Right renal pelvis (tissue), 4 donors: Measurements from ENCODE around the gene UVRAG. TPM values are rescaled to one million over a fixed set of nuclear protein-coding genes. Genes with fewer than 3 reads are reported as not detected.

ENCODE experiments used
- DNase-seq, 4 donors: peaks; one replicate each; pipeline ENCODE4 v3.0.0-alpha.2; 2013; ENCODE audit warnings: low read depth in 4 of 4, low spot score in 3 of 4, missing footprints in 1 of 4
- polyA plus RNA-seq, 4 donors: library from polyadenylated mRNA; unstranded; fragments of 120-200 nt; gene quantifications; one replicate each; pipeline ENCODE4 v1.2.1, GENCODE V29; 2013; ENCODE audit not compliant: insufficient read length in 4 of 4

The UVRAG gene
- polyA plus RNA-seq, 4 donors = 17.3 to 20.2 (median 18.0) TPM

DNA sequence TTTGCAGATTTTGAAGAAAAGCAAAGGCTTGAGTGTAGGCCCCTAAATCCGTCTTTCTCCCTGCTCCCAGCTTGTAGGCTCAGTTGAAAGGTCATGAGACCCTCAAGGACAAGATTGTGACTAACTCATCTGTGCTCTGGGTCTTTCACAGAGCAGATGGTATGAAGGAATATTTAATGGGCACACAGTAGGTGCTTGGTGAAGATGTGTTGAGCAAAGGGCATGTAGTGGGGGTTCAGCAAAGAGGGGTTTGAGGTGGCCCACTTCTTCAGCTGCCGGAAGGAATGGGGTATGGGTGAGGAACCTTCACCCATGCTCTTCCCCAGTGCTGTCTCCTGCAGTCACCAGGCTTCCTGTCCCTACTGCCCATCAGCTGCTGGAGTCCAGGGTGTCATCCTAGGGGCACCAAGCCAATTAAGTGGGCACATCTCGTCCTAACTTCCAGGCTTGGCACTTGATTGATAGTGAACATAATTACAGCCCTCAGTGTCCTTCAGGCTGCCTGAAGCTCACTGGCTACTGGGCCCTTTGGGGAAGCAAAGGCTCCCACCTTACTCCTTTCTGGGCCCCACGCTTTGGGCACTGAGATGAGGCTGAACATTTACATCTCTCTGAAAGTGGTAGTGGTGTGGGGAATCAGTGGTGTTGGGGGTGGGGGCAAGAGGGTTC, 31.5 kb upstream of the UVRAG start:
- DNase-seq = no peak

DNA sequence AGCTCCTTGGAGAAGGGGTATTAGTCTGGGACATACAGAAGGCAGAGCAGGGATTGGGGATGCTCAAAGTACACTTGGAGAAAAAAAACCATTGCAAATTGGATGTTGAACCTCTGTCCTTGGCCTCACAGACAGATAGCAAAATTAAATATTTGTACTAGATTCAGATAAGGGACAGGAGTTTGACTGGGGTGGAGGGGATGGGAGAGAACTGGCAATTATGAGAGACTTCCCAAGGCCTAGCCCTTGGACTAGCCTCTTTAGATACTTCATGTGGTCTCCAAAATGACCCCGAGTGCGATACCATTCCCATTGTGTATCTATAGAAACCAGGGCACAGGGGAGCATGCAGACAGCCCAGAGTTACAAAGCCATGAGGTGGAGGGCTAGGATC, 30.9 kb upstream of the UVRAG start:
- DNase-seq = no peak

DNA sequence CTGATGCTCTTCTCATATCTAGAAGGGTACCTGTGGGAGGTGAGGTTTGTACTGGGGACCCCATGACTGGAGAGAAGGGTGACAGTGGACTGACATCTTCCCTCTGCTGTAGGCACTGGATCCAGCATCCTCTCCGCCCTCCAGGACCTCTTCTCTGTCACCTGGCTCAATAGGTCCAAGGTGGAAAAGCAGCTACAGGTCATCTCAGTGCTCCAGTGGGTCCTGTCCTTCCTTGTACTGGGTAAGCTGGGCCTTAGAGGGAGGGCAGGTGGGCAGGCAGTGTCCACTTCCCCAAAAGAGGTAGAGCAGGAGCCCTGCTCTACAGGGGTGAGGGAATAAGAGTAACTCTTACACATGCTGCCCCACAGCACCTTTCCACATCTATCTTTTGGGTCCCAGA, 30.5 kb upstream of the UVRAG start:
- DNase-seq = no peak

DNA sequence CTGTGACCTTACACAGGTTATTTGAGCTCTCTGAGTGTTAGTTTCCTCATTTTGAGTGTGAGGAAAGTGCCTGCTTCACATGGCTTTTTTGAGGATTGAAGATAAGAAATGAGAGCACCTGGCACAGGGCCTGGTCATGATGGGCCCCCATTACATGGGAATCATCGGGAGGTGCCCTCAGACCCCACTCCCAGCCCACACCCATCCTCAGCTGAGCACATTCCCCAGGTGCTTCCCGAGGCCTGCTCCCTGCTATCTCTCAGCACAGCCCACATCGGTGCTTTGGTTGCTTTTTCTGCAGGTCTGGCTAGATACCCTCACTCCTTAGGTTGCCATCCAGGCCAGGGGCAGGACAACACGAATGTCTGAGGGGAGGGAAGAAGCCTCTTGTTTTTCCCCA, 29.8 kb upstream of the UVRAG start:
- no peak for DNase-seq

DNA sequence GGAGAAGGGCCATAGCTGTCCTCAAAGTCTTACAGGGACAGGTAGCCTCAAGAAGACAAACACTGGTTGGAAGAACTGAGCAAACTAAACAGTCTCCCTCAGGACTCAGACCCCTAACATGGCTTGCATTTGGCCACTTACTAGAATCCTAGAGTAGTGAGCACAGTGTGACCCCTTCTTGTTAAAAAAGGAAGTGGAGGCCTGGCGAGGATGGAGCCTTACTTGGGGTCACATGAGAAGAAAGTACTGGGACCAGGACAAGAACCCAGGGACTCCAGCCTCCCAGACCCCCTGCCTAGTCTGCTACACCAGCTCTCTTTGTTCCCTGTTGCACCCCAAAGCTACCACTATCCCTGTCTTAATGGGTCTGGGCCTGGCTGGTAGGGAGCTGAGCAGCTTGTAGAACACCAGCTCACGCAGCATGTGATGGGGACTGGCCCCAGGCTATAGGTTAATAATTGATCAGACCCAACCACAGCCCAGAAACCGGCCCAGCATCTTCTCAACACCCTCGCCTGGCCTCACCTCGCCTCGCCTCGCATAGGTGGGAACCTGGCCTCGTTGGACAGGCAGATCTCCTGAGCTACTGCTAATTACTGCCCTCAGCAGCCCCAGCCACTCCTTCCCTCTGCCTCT, 28.8 kb upstream of the UVRAG start:
- peak in 3 of 4 donors; percentile 43 to 60 (median 49) for DNase-seq

DNA sequence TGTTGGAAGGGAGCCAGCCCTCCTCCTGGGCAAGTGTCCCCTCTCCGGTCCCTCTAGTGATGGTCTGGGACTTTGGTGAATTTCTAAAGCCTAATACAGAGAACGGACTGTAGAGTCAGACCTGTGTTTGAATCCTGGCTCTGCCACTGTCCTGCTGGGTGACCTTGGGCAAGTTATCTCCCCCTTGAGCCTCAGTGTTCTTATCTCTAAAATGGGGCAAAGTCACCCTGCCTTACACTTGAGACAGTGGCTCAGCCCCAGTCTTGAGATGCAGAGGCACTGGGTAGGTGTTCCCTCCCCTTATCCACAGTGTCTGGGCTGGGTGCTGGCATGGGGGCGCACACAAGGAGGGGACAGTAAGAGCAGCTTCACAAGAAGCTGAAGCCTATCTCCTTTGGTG, 25.5 kb upstream of the UVRAG start:
- DNase-seq = no peak

DNA sequence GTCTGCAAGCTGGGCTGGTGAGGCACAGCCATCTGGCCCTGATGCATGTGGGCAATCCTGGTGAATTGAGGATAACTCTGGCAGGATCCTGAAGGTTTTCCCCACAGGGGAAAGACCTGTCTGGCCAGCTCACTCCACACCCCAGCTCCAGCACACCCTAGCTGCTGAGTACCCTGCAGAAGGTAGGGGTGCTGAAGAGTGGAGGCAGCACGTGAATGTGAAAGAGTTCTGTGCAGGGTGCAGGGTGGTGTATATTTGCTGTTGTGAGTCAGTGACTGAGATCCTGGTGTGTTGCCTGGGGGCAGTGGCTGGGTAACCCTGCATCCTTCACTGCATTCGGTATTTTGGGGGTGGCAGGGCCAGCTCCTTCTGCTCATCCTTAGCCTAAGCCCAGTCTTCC, 24.0 kb upstream of the UVRAG start:
- DNase-seq = no peak

DNA sequence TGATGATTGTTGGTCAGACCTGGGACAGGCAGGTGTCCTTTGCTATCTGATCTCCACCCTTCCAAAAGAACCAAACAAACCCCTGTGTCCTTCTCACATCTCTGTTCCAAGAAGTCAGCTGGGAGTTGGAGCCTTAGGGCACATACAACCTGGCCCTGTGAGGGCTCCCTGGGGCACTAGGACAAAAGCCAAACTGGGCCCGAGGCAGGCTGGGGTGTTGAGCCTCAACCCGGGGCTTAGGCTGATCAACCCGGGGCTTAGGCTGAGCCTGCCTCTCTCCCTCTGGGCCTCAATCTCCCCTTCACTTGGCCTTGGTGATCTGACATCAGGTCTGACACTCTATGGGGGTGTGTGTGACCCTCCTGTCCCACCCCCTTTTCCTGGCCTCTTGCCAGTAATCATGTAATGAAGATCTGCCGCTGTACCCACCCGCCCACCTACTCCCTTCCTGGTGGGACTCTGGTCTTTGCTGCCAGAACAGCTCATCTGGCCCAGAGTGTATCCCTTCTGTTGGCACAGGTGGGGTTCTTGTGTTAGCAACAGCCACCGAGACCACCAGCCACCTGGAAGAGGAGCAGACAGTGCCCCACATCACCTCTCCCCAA, 22.8 kb upstream of the UVRAG start:
- no peak for DNase-seq

DNA sequence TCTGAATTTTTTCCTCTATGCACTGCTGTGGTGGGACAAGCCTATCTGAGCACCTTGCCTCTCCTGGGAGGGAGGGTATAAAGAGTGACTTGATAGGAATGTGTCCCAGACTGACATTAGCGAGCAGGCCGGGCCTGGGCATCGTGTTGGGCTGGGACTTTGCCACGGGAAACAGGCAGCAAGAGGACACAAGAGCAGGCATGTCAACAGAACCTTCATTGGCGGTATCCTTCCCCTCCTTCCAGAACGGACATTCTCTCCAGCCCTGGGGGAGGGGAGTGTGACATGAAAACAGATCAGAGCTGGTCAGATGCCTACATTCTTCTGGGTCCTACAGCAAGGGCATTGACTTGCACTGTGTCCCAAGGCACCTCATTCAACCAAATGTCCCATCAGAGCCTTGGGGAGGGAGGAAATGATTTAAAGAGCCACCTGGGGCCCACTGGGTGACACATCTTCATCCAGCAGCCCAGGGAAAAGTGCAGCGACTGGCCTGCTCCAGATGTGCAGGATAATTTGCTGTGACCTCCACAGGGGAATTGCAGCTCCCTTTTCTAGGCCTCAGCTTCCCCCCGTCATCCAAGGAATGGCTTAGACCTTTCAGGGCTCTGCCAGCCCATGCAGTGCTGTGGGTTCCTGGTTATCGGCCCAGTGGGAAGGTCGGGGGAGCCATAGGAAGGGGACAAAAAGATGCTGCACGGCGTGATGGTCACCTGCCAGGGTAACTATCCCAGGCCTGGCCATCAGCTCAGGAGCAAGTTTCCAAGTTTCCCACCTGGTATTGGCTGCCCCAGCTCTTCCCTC, 21.8 kb upstream of the UVRAG start:
- no peak for DNase-seq

DNA sequence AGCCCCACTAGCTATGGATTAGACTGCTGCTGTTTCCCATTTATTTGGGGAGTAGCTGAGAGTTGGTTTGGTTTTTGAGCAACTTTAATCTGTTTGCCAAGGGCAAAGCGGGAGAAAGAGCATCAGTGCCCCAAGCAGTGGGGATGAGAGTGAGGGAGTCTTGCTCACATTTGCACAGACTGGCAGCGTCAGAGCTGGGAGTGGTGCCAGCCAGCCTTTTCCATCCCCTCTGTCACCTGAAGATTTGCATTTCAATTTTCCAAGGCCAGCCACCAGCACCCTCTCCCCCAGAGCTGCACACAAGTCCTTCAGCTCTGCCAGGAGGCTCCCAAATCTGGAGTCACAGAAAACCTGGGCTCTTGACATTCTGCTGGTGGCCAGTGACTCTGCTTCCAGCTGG, 21.0 kb upstream of the UVRAG start:
- no peak for DNase-seq

DNA sequence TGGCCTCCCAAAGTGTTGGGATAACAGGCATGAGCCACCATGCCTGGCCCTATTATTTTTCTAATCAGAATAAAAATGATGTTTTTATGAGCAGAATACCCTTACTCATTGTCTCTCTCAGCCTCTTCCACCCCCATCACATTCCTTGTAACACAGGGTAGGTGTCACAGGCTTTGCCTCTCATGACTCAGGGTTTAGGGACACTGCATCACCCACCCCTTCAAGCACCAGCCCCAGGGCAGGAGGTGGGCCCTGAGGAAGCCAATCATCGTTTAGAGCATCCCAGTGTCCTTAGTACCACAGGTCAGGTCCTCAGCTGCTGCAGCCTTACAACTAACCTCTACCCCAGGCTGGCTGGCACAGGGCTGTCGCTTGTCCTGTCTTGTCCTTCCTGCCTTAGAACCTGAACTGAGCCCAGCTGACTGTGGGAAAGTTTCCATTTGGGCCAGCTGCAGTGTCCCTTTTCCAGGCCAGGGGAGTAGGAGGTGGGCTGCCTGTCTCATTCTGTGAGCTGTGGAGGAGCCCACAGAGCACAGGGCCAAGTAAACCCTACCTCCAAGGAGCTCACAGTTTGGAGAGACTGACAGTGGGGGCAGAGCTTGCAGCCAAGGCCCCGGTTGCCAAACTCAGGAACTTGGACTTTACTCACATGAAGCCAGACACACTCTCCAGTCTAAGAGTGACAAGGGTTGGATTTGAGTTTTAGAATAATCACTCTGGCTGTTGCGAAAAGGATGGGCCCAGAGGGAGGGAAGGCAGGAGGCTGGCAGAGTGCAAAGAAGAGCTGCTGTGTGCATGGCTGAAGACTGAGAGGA, 19.5 kb upstream of the UVRAG start:
- DNase-seq = no peak

DNA sequence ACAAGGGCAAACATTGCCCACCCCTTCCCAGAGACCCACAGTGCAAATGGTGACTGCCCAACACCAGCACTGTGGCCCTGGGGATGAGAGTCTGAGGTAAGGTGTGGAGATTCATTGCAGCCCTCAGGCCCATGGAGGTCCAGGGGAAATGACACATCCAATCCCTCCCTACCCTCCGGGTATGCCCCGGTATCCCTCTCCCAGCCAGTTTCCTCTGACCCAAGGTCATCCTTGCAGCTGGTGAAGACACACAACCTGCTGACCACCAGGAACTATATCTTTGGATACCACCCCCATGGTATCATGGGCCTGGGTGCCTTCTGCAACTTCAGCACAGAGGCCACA, 18.9 kb upstream of the UVRAG start:
- DNase-seq = no peak

DNA sequence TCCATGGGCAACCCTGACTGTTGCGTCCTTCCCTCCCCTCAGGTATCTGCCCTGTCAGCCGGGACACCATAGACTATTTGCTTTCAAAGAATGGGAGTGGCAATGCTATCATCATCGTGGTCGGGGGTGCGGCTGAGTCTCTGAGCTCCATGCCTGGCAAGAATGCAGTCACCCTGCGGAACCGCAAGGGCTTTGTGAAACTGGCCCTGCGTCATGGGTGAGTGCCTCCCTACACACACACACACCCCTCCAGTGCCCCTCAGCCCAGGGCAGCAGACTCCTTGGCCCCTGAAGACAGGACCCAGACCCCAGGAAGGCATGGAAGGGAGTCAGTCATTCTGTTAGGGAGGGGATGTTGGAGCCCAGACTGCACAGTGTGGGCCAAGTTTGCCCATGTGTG, 17.9 kb upstream of the UVRAG start:
- no peak for DNase-seq

DNA sequence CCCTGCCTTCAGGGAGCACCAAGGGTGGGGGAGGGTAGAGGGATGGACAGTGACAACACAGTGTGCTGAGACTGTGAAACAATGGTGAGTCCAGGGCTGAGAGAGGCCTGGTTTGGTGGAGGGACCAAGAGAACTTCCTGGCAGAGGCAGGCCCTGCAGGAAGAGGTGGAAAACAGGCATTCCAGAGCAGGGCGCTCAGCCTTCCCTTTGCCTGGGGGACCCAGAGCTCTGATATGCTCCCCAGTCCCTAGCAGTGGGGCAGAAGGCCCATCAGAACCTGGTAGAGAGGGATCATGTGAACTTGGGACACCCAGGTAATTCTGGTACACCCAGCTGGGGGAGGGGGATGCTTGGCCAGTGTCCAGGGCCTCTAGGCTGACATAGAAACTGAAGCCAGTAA, 17.2 kb upstream of the UVRAG start:
- no peak for DNase-seq

DNA sequence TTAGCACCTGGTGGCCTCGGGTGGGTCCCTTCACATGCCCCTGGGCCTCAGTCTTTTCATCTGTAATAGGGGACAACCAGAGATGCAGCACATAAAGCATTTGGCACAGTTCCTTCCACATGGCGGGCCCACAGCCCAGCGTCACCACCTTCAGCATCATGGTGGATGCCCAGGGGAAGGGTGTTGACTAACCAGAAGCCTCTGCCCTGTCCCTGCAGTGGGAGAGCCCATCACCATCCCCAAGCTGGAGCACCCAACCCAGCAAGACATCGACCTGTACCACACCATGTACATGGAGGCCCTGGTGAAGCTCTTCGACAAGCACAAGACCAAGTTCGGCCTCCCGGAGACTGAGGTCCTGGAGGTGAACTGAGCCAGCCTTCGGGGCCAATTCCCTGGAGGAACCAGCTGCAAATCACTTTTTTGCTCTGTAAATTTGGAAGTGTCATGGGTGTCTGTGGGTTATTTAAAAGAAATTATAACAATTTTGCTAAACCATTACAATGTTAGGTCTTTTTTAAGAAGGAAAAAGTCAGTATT, 14.8 kb upstream of the UVRAG start:
- no peak for DNase-seq

DNA sequence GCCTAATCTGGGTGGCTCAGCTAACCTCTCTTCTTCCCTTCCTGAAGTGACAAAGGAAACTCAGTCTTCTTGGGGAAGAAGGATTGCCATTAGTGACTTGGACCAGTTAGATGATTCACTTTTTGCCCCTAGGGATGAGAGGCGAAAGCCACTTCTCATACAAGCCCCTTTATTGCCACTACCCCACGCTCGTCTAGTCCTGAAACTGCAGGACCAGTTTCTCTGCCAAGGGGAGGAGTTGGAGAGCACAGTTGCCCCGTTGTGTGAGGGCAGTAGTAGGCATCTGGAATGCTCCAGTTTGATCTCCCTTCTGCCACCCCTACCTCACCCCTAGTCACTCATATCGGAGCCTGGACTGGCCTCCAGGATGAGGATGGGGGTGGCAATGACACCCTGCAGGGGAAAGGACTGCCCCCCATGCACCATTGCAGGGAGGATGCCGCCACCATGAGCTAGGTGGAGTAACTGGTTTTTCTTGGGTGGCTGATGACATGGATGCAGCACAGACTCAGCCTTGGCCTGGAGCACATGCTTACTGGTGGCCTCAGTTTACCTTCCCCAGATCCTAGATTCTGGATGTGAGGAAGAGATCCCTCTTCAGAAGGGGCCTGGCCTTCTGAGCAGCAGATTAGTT, 14.2 kb upstream of the UVRAG start:
- no peak for DNase-seq

DNA sequence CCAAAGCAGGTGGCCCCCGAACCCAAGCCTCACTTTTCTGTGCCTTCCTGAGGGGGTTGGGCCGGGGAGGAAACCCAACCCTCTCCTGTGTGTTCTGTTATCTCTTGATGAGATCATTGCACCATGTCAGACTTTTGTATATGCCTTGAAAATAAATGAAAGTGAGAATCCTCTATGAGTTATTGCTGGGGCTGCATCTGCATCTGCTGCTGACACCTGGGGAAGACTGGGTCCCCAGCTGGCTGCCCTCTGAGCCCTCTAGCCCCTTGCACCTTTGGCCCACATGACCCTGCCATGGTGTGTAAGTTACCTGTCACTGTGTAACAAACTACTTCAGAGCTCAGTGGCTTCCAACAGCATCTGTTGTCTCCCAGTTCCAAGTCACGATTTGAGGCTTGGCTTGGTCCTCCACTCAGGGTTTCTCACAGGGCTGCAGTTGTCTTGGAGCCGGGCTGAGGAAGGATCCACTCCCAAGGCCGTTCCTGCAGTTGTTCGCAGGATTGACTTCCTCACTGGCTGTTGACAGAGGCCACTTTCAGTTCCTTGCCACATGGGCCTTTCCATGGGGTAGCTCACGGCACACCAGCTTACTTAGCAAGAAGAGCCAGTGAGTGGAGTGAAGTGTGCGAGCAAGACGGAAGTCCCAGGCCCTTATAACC, 13.5 kb upstream of the UVRAG start:
- no peak for DNase-seq

DNA sequence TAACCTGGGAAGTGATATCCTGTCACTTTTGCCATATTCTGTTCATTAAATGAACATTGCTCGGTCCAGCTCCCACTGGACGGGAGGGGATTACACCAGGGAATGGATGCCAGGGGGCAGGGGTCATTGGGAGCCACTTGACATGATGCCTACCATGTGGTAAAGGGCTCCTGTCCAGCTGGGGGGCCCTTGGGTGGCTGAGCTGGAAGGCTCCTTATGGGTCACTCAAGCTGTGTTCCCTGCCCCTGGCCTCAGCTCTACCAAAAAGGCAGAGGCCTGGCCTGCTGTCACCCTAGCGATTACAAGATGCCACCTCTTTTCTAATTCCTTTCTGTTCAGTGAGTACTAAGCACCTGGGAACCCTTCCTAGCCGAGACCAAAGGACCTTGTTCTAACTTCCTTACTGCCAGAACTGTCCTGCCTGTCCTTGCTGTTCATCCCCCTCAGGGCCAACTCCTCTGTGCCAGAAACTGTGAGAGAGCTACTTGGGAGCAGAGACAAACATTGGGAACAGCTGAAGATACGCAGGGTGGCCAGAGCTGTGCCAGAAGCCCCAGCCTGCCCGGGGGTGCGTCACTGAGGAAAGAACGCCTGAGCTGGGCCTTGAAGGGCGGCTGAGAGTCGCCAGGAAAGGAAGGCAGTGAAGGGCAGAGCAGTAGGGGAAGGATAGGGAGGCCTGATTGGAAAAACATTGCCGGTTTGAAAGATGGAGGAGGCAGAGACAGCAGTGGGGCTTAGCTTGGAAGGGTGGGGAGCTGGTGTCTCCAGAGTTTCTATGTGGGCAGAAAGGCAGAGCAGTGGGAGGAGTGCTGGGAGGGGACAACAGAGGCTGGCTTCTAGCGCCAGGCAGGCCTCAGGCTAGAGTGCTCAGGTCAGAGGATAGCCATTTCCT, 12.7 kb upstream of the UVRAG start:
- no peak for DNase-seq
